ENCODE data around the gene SEC14L3.
"Not testable (repeated sequence)": the region's sequence is repeated elsewhere in the genome, so short reads cannot be mapped to it uniquely, and the experiment has no call there.

Gene SEC14L3

DNA sequence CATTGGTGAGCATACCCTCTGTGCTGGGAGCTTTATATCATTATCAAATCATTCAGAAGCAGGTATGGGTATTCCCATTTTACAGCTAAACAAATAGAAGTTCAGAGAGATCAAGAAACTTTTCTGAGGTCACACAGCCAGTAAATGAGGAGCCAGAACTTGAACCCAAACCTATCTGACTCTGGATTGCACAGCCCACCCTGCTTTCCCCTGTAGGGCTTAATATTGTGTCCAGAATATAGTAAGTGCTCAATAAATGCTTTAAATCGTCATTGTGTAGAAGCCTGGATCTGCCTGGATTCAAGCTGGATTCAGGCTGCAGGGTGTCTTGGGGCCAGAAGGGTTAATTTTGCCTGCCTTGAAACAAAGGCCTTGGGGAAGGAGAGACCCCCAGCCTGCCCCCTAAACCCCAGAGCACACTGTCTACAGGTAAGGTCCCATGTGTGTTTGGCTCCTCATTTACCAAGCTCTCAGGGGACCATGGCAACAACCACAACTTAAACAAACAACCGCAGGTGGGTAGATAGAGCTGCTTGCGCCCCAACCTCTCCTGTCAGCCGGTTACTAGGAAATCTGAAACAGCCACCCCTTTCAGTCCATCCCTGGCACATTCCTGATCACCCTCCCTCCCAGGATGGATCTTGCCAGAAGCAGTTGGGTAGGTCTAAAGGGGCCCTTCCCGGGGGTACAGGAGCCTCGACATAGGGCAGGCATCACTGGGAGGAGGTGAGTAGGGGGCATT, 3.0 kb upstream of the SEC14L3 start:
- no peak for TF ChIP-seq BHLHE40 (IDR thresholded peaks at IDR 0.05; ENCODE audit: borderline replicate concordance)
- no peak for TF ChIP-seq L3MBTL2 (conservative IDR thresholded peaks at IDR 0.05)
- no peak for TF ChIP-seq LEF1 (IDR thresholded peaks at IDR 0.05; ENCODE audit: borderline replicate concordance)
- no peak for TF ChIP-seq HDGF (IDR thresholded peaks at IDR 0.05; ENCODE audit: borderline replicate concordance)
- TF ChIP-seq CTBP1 (IDR thresholded peaks at IDR 0.05; ENCODE audit: borderline replicate concordance) = no peak
- TF ChIP-seq TARDBP (IDR thresholded peaks at IDR 0.05) = no peak
- TF ChIP-seq FOXA1 (IDR thresholded peaks at IDR 0.05) = no peak
- no peak for TF ChIP-seq NFRKB (IDR thresholded peaks at IDR 0.05)
- TF ChIP-seq FOXK2 (IDR thresholded peaks at IDR 0.05) = no peak
- no peak for TF ChIP-seq ELF4 (IDR thresholded peaks at IDR 0.05)
- no peak for TF ChIP-seq SUZ12 (IDR thresholded peaks at IDR 0.05)
- TF ChIP-seq, protein P1, sequence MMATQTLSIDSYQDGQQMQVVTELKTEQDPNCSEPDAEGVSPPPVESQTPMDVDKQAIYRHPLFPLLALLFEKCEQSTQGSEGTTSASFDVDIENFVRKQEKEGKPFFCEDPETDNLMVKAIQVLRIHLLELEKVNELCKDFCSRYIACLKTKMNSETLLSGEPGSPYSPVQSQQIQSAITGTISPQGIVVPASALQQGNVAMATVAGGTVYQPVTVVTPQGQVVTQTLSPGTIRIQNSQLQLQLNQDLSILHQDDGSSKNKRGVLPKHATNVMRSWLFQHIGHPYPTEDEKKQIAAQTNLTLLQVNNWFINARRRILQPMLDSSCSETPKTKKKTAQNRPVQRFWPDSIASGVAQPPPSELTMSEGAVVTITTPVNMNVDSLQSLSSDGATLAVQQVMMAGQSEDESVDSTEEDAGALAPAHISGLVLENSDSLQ (IDR thresholded peaks at IDR 0.05) = no peak
- TF ChIP-seq FOXM1 (IDR thresholded peaks at IDR 0.05; ENCODE audit: borderline replicate concordance) = no peak
- TF ChIP-seq ZNF384 (IDR thresholded peaks at IDR 0.05) = no peak
- TF ChIP-seq SP1 (IDR thresholded peaks at IDR 0.05) = no peak
- DNase-seq (ENCODE audit: extremely low spot score) = no peak
- ChIA-PET POLR2A (no interaction called here), CTCF (no interaction called here)

DNA sequence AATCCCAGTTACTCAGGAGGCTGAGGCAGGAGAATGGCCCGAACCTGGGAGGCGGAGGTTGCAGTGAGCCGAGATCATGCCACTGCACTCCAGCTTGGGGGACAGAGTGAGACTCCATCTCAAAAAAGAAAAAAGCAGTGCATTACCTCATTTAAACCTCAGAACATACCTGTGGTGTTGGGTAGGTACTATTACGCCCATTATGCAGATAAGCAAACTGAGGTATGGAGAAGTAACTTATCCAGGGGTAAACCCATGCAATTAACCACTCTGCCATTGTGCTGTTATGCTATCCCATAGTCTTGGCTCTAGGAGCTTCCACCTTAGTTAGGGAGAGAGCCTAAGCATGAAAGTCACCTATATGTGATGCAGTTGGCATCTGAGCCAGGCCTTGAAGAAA, 2.3 kb upstream of the SEC14L3 start:
- DNase-seq (ENCODE audit: extremely low spot score) = no peak
- POLR2A ChIA-PET = no interaction called here
- CTCF ChIA-PET = no interaction called here
- no peak for TF ChIP-seq ZNF384 (IDR thresholded peaks at IDR 0.05)
- TF ChIP-seq CTBP1 (IDR thresholded peaks at IDR 0.05; ENCODE audit: borderline replicate concordance) = no peak
- TF ChIP-seq HDGF (IDR thresholded peaks at IDR 0.05; ENCODE audit: borderline replicate concordance) = no peak
- no peak for TF ChIP-seq SP1 (IDR thresholded peaks at IDR 0.05)
- TF ChIP-seq NFRKB (IDR thresholded peaks at IDR 0.05) = no peak
- no peak for TF ChIP-seq LEF1 (IDR thresholded peaks at IDR 0.05; ENCODE audit: borderline replicate concordance)
- TF ChIP-seq, protein P1 (IDR thresholded peaks at IDR 0.05) = no peak
- no peak for TF ChIP-seq FOXM1 (IDR thresholded peaks at IDR 0.05; ENCODE audit: borderline replicate concordance)
- no peak for TF ChIP-seq ELF4 (IDR thresholded peaks at IDR 0.05)
- TF ChIP-seq SUZ12 (IDR thresholded peaks at IDR 0.05) = no peak

DNA sequence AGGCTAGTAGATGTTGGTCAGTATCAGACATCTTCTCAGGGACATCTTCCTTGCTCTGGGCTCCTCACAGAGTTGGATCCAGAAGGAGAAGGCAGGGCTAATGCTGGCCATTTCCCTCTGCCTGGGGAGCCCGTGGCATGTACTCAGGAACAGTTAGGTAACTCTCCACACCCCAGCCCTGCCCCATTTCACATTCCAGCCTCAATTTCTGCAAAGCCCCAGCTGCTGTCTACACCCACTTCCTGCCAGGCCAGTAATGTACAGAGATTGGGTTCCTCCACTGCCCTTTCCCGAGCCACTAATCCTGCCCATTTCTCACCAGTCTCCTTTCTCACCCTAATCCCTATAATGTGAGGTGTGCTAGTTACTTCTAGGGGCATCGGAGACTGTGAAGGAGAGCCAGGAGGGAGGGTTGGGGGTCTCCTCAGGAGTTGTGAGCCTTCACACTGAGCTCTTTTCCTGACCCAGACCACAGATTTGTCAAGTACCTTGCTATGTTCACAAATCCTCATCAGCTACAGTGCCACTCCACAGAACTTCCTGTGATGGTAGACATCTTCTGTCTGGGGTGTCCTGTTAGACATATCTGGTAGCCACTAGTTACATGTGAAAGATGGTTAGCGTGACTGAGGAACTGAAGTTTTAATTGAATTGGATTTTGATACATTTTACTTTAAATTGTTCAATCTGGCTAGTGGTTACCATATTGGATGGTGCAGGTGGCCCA, 1.3 kb upstream of the SEC14L3 start:
- TF ChIP-seq FOXK2 (IDR thresholded peaks at IDR 0.05) (no peak), LEF1 (IDR thresholded peaks at IDR 0.05; ENCODE audit: borderline replicate concordance) (no peak), TARDBP (IDR thresholded peaks at IDR 0.05) (no peak), ARNT (IDR thresholded peaks at IDR 0.05) (no peak), BHLHE40 (IDR thresholded peaks at IDR 0.05; ENCODE audit: borderline replicate concordance) (no peak), CTBP1 (IDR thresholded peaks at IDR 0.05; ENCODE audit: borderline replicate concordance) (no peak), L3MBTL2 (conservative IDR thresholded peaks at IDR 0.05) (no peak), SP1 (IDR thresholded peaks at IDR 0.05) (no peak), ZNF384 (IDR thresholded peaks at IDR 0.05) (no peak), NFRKB (IDR thresholded peaks at IDR 0.05) (no peak), SUZ12 (IDR thresholded peaks at IDR 0.05) (no peak), ELF4 (IDR thresholded peaks at IDR 0.05) (no peak), FOXA1 (IDR thresholded peaks at IDR 0.05) (no peak), HDGF (IDR thresholded peaks at IDR 0.05; ENCODE audit: borderline replicate concordance) (no peak)
- TF ChIP-seq, protein P1 (IDR thresholded peaks at IDR 0.05) = no peak
- CTCF ChIA-PET = interaction anchor here (1.0 kb wide), 1 partner anchor 14 kb away, joined by 4 read pairs; no protein-coding TSS in a partner anchor
- POLR2A ChIA-PET = no interaction called here
- no peak for DNase-seq (ENCODE audit: extremely low spot score)

DNA sequence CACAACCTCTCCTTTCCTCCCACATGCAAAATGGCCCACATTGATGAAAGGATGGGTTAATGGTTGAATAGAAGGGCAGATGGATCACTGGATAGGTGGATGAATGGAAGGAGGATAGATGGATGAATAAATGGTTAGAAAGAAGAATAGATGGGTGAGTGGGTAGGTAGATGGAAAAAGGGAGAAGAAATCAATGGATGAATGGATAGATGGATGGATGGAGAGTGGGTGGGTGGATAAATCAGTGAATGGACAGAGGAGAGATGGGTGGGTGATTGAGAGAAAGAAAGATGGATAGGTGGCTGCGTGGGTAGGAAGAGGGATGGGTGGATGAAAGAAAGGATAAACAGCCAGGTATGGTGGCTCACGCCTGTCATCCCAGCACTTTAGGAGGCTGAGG, 1.2 kb downstream of the SEC14L3 start:
- no peak for DNase-seq (ENCODE audit: extremely low spot score)
- CTCF ChIA-PET = no interaction called here
- POLR2A ChIA-PET = no interaction called here
- TF ChIP-seq HDGF (IDR thresholded peaks at IDR 0.05; ENCODE audit: borderline replicate concordance) = no peak
- no peak for TF ChIP-seq FOXM1 (IDR thresholded peaks at IDR 0.05; ENCODE audit: borderline replicate concordance)
- TF ChIP-seq ZNF384 (IDR thresholded peaks at IDR 0.05) = no peak
- TF ChIP-seq BHLHE40 (IDR thresholded peaks at IDR 0.05; ENCODE audit: borderline replicate concordance) = no peak
- no peak for TF ChIP-seq FOXA1 (IDR thresholded peaks at IDR 0.05)
- TF ChIP-seq NFRKB (IDR thresholded peaks at IDR 0.05) = no peak
- TF ChIP-seq FOXK2 (IDR thresholded peaks at IDR 0.05) = no peak
- TF ChIP-seq L3MBTL2 (conservative IDR thresholded peaks at IDR 0.05) = no peak
- TF ChIP-seq ELF4 (IDR thresholded peaks at IDR 0.05) = no peak
- no peak for TF ChIP-seq SUZ12 (IDR thresholded peaks at IDR 0.05)
- no peak for TF ChIP-seq TARDBP (IDR thresholded peaks at IDR 0.05)
- TF ChIP-seq LEF1 (IDR thresholded peaks at IDR 0.05; ENCODE audit: borderline replicate concordance) = no peak
- no peak for TF ChIP-seq SP1 (IDR thresholded peaks at IDR 0.05)
- no peak for TF ChIP-seq CTBP1 (IDR thresholded peaks at IDR 0.05; ENCODE audit: borderline replicate concordance)
- TF ChIP-seq, protein P1 (IDR thresholded peaks at IDR 0.05) = no peak

DNA sequence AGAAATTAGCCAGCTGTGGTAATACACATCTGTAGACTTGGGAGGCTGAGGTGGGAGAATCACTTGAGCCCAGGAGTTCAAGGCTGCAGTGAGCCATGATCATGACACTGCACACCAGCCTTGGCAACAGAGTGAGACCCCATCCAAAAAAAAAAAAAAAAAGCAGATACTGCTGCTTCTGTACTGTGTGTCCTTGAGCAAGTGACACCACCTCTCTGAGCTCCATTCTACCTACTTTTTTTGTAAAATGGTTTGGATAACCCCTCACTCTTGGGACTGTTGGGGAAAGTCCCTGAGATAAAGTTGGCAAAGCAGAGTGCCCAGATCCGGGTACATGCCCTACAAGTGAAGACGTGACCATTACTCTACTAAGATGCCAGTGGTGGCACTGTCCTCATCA, 2.7 kb downstream of the SEC14L3 start:
- CTCF ChIA-PET = no interaction called here
- POLR2A ChIA-PET = no interaction called here
- DNase-seq (ENCODE audit: extremely low spot score) = no peak
- TF ChIP-seq SUZ12 (IDR thresholded peaks at IDR 0.05) = no peak
- TF ChIP-seq ZNF384 (IDR thresholded peaks at IDR 0.05) = no peak
- TF ChIP-seq TARDBP (IDR thresholded peaks at IDR 0.05) = no peak
- TF ChIP-seq NFRKB (IDR thresholded peaks at IDR 0.05) = no peak
- no peak for TF ChIP-seq CTBP1 (IDR thresholded peaks at IDR 0.05; ENCODE audit: borderline replicate concordance)
- TF ChIP-seq FOXA1 (IDR thresholded peaks at IDR 0.05) = no peak
- TF ChIP-seq BHLHE40 (IDR thresholded peaks at IDR 0.05; ENCODE audit: borderline replicate concordance) = no peak
- no peak for TF ChIP-seq L3MBTL2 (conservative IDR thresholded peaks at IDR 0.05)
- no peak for TF ChIP-seq LEF1 (IDR thresholded peaks at IDR 0.05; ENCODE audit: borderline replicate concordance)
- TF ChIP-seq ELF4 (IDR thresholded peaks at IDR 0.05) = no peak
- TF ChIP-seq ARNT (IDR thresholded peaks at IDR 0.05) = no peak
- TF ChIP-seq HDGF (IDR thresholded peaks at IDR 0.05; ENCODE audit: borderline replicate concordance) = no peak
- no peak for TF ChIP-seq FOXM1 (IDR thresholded peaks at IDR 0.05; ENCODE audit: borderline replicate concordance)
- no peak for TF ChIP-seq SP1 (IDR thresholded peaks at IDR 0.05)
- TF ChIP-seq, protein P1 (IDR thresholded peaks at IDR 0.05) = no peak
- no peak for TF ChIP-seq FOXK2 (IDR thresholded peaks at IDR 0.05)

DNA sequence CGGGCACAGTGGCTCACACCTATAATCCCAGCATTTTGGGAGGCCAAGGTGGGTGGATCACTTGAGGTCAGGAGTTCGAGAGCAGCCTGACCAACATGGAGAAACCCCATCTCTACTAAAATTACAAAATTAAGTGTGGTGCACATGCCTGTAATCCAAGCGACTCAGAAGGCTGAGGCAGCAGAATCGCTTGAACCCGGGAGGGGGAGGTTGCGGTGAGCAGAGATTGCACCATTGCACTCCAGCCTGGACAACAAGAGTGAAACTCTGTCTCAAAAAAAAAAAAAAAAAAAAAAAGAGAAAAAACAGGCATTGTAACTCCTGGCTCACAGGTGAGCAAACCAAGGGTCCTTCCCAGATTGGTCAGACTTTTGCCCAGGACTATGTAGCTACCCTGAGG, 11.3 kb downstream of the SEC14L3 start:
- CTCF ChIA-PET; DNase-seq (ENCODE audit: extremely low spot score); POLR2A ChIA-PET: not testable (repeated sequence)
